ENCODE measurements around the gene PAGR1. TPM values are rescaled to one million over a fixed set of nuclear protein-coding genes. Genes with fewer than 3 reads are reported as not detected.

Gene PAGR1
- total and polyA plus RNA-seq, 2 of the 13 experiments (the other 11 are each of a cell fraction or from before 2014, with no cell fraction given): 9.8 to 66.4 TPM

DNA sequence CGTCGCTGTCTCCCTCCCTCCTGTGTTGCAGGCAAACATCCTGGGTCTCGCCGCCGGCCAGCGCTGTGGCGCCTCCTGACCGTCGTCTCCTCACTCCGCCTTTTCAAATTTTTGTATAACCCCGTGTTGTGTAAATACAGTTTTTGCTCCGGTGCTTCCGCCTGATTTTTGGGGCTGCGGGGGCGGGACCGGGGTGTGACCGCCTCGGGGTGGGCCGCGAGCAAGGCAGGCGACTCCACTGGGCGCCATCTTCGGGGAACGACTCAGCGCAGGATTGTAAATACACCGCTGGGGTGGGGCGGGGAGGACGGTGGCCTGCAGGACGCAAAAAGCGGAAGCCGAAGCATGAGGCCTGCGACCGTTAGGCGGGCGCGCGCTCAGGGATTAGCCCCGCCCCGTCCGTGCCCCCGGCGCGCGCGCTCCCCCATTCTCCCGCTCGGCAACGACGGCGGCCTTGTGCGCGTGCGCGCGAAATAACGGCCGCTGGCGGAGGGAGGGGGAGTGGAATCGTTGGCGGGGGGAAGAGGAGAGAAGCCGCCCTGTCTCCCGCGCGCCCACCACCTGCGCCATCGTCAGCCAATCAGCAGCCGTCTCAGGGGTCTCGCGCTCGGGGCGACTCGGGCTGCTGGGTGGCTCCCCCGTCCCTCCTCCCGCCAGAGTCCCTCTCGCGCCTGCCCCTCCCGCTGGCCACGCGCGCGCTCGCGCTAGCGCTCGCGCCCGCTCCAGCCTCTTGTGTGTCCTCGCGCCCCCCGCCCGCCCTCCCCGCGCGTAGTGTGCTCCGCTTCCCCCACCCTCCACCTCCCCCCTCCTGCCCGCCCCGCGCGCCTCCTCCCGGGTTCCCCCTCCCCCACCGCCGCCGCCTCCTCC lies 10.5 kb upstream of the PAGR1 start (continued):
- TF ChIP-seq, protein P1, sequence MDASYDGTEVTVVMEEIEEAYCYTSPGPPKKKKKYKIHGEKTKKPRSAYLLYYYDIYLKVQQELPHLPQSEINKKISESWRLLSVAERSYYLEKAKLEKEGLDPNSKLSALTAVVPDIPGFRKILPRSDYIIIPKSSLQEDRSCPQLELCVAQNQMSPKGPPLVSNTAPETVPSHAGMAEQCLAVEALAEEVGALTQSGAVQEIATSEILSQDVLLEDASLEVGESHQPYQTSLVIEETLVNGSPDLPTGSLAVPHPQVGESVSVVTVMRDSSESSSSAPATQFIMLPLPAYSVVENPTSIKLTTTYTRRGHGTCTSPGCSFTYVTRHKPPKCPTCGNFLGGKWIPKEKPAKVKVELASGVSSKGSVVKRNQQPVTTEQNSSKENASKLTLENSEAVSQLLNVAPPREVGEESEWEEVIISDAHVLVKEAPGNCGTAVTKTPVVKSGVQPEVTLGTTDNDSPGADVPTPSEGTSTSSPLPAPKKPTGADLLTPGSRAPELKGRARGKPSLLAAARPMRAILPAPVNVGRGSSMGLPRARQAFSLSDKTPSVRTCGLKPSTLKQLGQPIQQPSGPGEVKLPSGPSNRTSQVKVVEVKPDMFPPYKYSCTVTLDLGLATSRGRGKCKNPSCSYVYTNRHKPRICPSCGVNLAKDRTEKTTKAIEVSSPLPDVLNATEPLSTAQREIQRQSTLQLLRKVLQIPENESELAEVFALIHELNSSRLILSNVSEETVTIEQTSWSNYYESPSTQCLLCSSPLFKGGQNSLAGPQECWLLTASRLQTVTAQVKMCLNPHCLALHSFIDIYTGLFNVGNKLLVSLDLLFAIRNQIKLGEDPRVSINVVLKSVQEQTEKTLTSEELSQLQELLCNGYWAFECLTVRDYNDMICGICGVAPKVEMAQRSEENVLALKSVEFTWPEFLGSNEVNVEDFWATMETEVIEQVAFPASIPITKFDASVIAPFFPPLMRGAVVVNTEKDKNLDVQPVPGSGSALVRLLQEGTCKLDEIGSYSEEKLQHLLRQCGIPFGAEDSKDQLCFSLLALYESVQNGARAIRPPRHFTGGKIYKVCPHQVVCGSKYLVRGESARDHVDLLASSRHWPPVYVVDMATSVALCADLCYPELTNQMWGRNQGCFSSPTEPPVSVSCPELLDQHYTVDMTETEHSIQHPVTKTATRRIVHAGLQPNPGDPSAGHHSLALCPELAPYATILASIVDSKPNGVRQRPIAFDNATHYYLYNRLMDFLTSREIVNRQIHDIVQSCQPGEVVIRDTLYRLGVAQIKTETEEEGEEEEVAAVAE (CRISPR knock-in tag; IDR thresholded peaks at IDR 0.05; ENCODE audit: borderline replicate concordance): peak; percentile 89
- TF ChIP-seq NFRKB (IDR thresholded peaks at IDR 0.05) (no peak; the same call in none of the 2 replicates), ZNF121 (CRISPR knock-in tag; IDR thresholded peaks at IDR 0.05) (no peak), RNF219 (CRISPR knock-in tag; IDR thresholded peaks at IDR 0.05) (no peak), ZFY (CRISPR knock-in tag; IDR thresholded peaks at IDR 0.05) (peak; percentile 93), ONECUT2 (CRISPR knock-in tag; IDR thresholded peaks at IDR 0.05) (no peak; the same call in 1 of the 2 replicates), RAD21 (CRISPR knock-in tag; IDR thresholded peaks at IDR 0.05) (peak; percentile 66), STAT5B (CRISPR knock-in tag; IDR thresholded peaks at IDR 0.05) (peak; percentile 84; the same call in 1 of the 2 replicates), ZNF430 (CRISPR knock-in tag; IDR thresholded peaks at IDR 0.05) (no peak; the same call in 1 of the 2 replicates), ZNF614 (CRISPR knock-in tag; IDR thresholded peaks at IDR 0.05; ENCODE audit: borderline replicate concordance) (peak; percentile 87), NBN (conservative IDR thresholded peaks at IDR 0.05) (no peak), FOXJ3 (CRISPR knock-in tag; IDR thresholded peaks at IDR 0.05; ENCODE audit: borderline replicate concordance) (peak; percentile 79; the same call in 1 of the 2 replicates), ZNF354B (CRISPR knock-in tag; IDR thresholded peaks at IDR 0.05) (peak; percentile 44; the same call in 1 of the 2 replicates), E2F2 (CRISPR knock-in tag; IDR thresholded peaks at IDR 0.05; ENCODE audit: borderline replicate concordance) (peak; percentile 98; the same call in 1 of the 2 replicates), UBTF (CRISPR knock-in tag; IDR thresholded peaks at IDR 0.05) (peak; percentile 87), KLF13 (CRISPR knock-in tag; IDR thresholded peaks at IDR 0.05) (peak; percentile 88; the same call in 1 of the 2 replicates), NRL (CRISPR knock-in tag; IDR thresholded peaks at IDR 0.05; ENCODE audit: borderline replicate concordance) (peak; percentile 95), ZNF629 (CRISPR knock-in tag; conservative IDR thresholded peaks at IDR 0.05) (peak; percentile 44)

Measured in HepG2 (cell line).